ENCODE results near the gene EEF2. TPM values are rescaled to one million over a fixed set of nuclear protein-coding genes. Genes with fewer than 3 reads are reported as not detected.
A peak's percentile ranks its signal among the peaks of the same experiment; 100 is the strongest.
"Not testable (repeated sequence)": the region's sequence is repeated elsewhere in the genome, so short reads cannot be mapped to it uniquely, and the experiment has no call there.

The EEF2 gene
- total and polyA plus RNA-seq, 4 donors, result 244 to 1,090 (median 818) TPM

DNA sequence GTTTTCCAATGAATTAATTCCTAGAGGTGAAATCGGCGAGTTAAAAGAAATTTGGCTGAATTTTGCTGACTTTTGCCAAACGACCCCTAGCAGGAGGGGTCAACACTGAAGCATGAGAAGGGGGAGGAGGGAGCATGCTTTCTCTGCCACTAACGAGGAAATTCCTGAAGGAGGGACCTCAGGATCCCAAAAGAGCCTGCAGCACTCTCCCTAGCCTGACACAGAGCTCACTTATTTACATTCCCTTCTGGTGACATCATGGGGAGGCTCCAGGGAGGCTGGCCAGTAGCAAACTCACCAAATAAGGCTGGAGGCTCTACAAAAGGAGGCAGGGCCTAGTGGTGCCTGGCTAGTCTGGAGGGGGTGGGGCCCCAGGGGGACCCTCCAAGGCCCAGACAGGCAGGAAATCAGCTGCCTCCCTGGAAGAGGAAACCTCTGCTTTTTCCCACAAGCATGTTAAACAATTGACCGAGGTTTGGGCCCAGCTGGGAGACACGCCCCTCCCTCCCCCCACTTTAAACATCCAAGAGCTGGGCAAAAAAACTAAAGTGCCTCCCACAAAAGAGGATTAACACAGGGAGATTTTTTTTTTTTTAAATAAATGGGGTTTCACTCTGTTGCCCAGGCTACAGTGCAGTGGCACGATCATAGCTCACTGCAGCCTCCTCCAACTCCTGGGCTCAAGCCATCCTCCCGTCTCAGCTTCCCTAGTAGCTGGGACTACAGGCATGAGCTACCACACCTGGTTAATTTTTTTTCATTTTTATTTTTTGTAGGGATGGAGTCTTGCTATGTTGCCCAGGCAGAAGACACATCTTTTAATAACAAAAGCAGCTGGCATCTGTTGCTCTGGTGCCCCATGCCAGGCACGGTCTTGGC is 16.5 kb downstream of the EEF2 start (continued):
- TF ChIP-seq REST (IDR thresholded peaks at IDR 0.05), result peak; percentile 73
- peak; percentile 25 to 50 for TF ChIP-seq RXRA (IDR thresholded peaks at IDR 0.05)
- TF ChIP-seq, protein P1, sequence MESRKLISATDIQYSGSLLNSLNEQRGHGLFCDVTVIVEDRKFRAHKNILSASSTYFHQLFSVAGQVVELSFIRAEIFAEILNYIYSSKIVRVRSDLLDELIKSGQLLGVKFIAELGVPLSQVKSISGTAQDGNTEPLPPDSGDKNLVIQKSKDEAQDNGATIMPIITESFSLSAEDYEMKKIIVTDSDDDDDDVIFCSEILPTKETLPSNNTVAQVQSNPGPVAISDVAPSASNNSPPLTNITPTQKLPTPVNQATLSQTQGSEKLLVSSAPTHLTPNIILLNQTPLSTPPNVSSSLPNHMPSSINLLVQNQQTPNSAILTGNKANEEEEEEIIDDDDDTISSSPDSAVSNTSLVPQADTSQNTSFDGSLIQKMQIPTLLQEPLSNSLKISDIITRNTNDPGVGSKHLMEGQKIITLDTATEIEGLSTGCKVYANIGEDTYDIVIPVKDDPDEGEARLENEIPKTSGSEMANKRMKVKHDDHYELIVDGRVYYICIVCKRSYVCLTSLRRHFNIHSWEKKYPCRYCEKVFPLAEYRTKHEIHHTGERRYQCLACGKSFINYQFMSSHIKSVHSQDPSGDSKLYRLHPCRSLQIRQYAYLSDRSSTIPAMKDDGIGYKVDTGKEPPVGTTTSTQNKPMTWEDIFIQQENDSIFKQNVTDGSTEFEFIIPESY (IDR thresholded peaks at IDR 0.05), result no peak
- peak; percentile 92 for TF ChIP-seq NR2F2 (IDR thresholded peaks at IDR 0.05)
- TF ChIP-seq FOXA1 (IDR thresholded peaks at IDR 0.05), result peak; percentile 86
- TF ChIP-seq RAD21 (IDR thresholded peaks at IDR 0.05), result peak in 1 of 2 donors; percentile 25
- TF ChIP-seq HNF4A (conservative IDR thresholded peaks at IDR 0.05), result no peak

DNA sequence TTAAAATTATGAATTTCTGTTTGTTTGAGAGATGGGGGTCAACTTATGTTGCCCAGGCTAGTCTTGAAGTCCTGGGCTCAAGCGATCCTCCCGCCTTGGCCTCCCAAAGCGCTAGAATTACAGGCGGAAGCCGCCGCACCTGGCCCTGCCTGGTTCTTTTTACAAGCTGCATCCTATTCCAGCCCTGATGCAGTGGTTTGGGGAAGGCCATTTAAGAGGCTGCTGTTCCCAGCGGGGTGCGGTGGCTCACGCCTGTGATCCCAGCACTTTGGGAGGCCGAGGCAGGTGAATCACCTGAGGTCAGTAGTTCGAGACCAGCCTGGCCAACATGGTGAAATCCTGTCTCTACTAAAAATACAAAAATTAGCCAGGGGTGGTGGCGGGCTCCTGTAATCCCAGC is 17.3 kb downstream of the EEF2 start:
- not testable (repeated sequence) for H3K9me3 ChIP-seq (ENCODE audit: control insufficient read depth in 4 of 4, low read length in 3 of 4); H3K9ac ChIP-seq (ENCODE audit: low read depth in 1 of 2, low read length in 2 of 2); DNase-seq (ENCODE audit: low spot score); H3K4me3 ChIP-seq (ENCODE audit: low read depth in 1 of 3, low read length in 3 of 3); H3K27me3 ChIP-seq (ENCODE audit: control insufficient read depth in 4 of 4, insufficient read depth in 4 of 4, low read length in 3 of 4)
- Histone ChIP-seq H3K27ac (ENCODE audit: low read depth in 1 of 2, low read length in 2 of 2) (peak overlapping the region; percentile 28 to 63), H3K36me3 (ENCODE audit: control insufficient read depth in 4 of 4, insufficient read depth in 3 of 4, low read depth in 1 of 4, low read length in 3 of 4) (peaks cover 0 to 32% (median 15%) of the 10 kb centered on the region in 4 donors), H3K4me1 (ENCODE audit: control insufficient read depth in 4 of 4, insufficient read depth in 4 of 4, low read length in 3 of 4) (peaks cover 4 to 25% (median 13%) of the 10 kb centered on the region in 4 donors)
- 93% methylated on average over 12 of the region's 12 CpGs for WGBS

DNA sequence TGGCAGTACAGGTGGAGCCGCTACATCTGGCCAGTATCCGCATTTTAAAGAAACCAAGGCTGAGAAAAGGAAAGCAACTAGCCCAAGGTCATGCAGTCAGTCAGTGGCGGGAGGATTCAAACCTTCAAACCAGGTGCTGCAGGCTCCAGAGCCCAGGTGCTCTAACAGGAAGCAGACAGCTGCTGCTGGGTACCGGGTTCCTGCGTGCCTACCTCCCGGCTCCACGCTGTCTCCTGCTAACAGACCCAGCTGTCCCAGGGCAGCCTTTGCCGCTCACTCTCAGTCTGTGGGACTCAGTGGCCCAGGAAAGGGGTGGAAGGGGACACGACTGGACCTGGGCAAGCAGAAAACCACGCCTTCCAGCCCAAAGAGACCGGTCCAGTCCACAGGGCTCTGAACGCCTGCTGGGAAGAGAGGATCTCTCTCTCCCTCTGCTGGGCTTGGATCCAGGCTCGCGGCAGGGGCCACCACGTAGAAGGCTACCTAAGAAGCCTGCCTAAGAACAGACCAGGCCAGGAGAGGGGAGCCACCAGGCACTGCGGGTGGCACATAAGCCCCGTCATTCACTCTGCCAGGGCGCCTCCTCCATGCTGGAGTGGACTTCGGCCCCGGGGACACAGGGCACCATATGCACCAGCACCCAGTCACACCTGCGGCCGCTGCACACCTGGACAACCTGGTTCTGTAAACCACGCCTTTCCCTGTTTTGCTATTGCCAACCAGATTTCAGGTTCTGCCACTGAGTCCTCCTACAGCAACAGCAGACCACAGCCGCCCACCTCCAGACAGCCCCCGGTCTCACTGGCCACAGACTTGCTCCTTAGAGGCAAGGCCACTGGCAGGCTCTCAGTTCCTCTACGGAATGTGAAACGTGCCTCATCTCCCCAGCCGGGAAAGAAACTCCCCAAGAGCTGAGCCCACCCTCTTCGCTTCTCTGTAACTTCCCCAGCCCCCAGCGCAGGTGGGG is 18.9 kb downstream of the EEF2 start:
- H3K9ac ChIP-seq (ENCODE audit: low read depth in 1 of 2, low read length in 2 of 2), result no peak overlapping the region
- TF ChIP-seq HNF4A (conservative IDR thresholded peaks at IDR 0.05) (peak; percentile 19 to 24), JUND (IDR thresholded peaks at IDR 0.05) (no peak)
- no peak overlapping the region for H3K4me3 ChIP-seq (ENCODE audit: low read depth in 1 of 3, low read length in 3 of 3)
- no peaks in the 10 kb centered on the region for H3K9me3 ChIP-seq (ENCODE audit: control insufficient read depth in 4 of 4, low read length in 3 of 4)
- peaks cover 4 to 22% (median 13%) of the 10 kb centered on the region in 4 donors for H3K4me1 ChIP-seq (ENCODE audit: control insufficient read depth in 4 of 4, insufficient read depth in 4 of 4, low read length in 3 of 4)
- DNase-seq (ENCODE audit: low spot score), result no peak
- peak overlapping the region in 1 of 2 donors; percentile 20 for H3K27ac ChIP-seq (ENCODE audit: low read depth in 1 of 2, low read length in 2 of 2)
- no peaks in the 10 kb centered on the region for H3K27me3 ChIP-seq (ENCODE audit: control insufficient read depth in 4 of 4, insufficient read depth in 4 of 4, low read length in 3 of 4)
- 83% methylated on average over 30 of the region's 30 CpGs for WGBS
- peaks cover under 1 to 44% (median 21%) of the 10 kb centered on the region in 4 donors for H3K36me3 ChIP-seq (ENCODE audit: control insufficient read depth in 4 of 4, insufficient read depth in 3 of 4, low read depth in 1 of 4, low read length in 3 of 4)
